Stimulated activated CD4-positive, alpha-beta T cell treated with anti-CD3 and anti-CD28 coated beads, Interleukin-2, amount 100 ng/mL, for 4 hours (primary cell): ENCODE data around the gene FCER1A.
"Not testable (repeated sequence)": the region's sequence is repeated elsewhere in the genome, so short reads cannot be mapped to it uniquely, and the experiment has no call there.

Experiments used
- DNase-seq: peaks from one replicate; pipeline ENCODE4 v3.0.0-alpha.2; 2020; ENCODE audit warnings: low read depth

The FCER1A gene

GRCh38 chr1:159302095-159302494 is at the start of gene FCER1A:
FCER1A (plus strand) TSS chr1:159302336; CDS start chr1:159302365, 29 bp downstream.
- no peak for DNase-seq

DNA sequence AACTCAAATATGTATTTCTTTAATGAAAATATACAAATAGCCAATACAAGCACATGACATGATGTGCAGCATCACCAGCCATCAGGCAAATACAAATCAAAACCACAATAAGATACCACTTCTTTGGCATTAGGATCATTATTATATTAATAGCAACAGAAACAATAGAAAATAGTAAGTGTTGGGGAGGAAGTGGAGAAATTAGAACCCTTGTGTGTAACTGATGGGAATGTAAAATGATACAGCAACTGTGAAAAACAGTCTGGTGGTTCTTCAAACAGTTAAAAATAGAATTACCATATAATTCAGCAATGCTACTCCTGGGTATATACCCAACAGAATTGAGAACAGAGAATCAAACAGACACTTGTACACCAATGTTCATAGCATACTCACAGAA is 40.8 kb upstream of the FCER1A start:
- DNase-seq: no peak

GRCh38 chr1:159261721-159262494 is 40.2 kb upstream of the FCER1A start:
- no peak for DNase-seq

DNA sequence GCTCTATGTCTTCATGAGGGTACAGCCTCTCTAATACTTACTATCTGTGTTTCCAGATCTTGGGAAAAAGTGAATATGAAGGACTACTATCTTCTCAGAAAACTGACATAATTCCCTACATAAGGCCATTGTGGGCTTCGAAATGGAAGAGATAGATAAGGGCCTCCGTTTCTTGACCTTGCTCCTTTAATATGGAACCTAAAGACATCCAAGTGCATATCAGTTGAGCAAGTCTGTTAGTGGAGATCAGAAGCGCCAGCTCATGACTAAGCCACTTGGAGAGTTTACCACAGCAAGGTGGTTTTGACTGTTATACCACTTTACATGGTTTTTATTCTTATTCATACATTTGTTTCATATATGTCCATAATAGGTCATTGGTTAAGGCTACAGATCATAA is 35.3 kb upstream of the FCER1A start:
- no peak for DNase-seq

GRCh38 chr1:159274631-159275030 is 27.5 kb upstream of the FCER1A start:
- DNase-seq: no peak

DNA sequence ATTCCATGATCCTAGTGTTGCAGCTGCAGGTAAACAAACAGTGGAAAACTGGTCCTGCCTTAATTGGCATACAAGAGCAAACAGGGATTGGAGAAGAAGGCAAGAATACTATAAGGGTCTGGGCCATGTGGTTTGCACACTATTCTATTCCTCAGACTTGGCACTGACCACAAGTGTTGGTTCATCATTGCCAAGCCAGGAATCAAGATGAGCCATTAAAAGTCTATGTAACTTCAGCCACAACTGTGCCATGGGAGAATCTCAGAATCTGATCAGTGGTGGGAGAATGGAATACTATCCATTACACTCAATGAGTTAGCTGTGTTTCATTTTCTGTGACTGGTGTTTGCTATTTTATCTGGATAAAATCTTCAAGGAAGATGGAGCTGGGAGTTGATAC is 26.2 kb upstream of the FCER1A start:
- no peak for DNase-seq

- DNase-seq: no peak
Observed at GRCh38 chr1:159279773-159280172, 22.4 kb upstream of the FCER1A start.

DNA sequence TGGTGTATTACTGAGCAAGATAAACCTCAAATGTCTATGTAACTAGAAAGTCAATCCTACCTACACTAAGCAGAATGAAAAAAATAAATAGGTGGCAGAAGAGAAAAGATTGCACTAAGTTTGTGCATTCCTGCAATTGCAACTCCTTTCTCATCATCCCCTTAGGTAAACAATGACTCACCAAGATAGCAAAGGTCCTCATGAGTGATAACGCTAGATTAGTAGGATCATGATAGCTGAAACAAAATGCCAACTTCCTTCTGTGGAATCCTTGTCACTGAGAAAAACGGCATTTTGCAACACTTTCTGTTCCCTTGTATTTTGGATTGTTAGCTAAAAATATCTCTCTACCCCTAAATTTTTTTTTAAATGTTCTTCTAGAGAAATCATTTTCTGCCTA is 20.0 kb upstream of the FCER1A start:
- DNase-seq: no peak

DNA sequence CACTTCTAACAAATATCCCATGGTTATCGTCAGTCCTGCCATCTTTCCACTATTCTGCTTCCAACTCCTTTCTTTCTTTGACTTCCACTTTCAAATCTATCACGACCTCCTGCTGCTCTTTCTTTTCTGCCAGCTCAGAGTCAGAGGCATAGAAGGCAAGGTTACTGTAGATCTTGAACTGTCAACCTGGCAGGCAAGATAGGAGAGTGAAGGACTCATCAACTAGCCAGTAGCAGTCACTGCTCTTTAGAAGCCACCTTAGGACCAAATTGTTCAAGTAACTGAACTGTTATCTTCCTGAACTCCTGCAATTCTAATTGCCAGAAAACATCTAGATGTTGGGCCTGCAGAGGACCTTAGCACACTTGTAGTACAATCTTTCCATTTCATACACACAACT is 13.1 kb upstream of the FCER1A start:
- DNase-seq: no peak

DNA sequence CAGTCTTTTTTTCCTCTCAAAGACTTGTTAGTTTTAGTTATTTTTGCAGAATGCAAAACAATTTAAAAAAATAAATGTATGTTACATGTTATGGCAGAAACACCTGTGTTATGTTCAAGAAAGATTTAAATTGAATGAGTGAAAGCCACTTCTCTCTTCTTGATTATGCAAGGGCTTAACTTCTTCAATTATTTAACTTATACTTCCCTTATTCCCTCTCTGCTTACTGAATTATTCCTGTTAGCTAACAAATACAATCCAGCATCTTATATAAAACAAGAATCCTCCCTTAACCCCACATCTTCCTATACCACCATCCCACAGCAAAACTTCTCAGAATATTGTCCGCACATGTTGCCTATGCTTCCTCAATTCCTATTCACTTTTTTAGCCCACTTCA is 10.7 kb upstream of the FCER1A start:
- DNase-seq: no peak

- no peak for DNase-seq
Observed at GRCh38 chr1:159296706-159297375, 5.3 kb upstream of the FCER1A start.

DNA sequence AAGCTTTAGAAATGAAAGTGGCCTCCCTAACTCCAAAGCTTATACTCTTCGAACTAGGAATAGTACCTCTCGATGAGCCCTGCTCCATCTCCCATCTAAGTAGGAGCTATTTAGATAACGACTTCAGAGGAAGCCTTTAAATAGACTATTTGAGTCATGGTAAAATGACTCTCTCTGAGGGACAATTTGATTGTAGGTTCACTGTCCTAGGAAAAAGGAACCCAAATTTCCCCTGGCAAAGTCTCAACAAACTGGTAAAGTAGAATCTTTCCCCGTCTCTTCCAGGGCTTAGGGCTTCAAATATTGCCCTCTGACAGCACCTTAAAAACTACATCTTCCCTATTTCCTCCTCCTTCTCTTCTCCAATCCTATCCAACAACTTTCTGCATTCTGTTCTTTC is 2.0 kb upstream of the FCER1A start:
- DNase-seq: no peak

DNA sequence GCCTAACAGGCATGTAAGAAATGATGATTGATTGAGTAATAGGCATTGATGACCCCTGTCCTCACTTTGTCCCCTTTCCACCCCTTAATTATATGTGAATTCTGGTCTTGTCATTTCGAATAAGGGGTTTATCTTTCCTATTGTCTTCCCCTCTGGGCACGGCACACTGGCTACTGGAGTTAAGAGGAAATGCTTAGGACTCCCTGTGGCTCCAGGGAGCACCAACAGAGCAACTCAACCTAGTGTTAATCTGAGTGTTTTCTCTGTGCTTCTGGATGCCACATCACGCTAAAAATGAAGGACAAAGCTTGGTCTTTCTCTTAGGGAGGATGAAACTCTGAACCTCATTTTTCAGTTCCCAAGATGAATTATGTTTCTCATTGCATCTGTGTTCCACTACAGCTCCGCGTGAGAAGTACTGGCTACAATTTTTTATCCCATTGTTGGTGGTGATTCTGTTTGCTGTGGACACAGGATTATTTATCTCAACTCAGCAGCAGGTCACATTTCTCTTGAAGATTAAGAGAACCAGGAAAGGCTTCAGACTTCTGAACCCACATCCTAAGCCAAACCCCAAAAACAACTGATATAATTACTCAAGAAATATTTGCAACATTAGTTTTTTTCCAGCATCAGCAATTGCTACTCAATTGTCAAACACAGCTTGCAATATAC is 5.3 kb downstream of the FCER1A start:
- DNase-seq: no peak

DNA sequence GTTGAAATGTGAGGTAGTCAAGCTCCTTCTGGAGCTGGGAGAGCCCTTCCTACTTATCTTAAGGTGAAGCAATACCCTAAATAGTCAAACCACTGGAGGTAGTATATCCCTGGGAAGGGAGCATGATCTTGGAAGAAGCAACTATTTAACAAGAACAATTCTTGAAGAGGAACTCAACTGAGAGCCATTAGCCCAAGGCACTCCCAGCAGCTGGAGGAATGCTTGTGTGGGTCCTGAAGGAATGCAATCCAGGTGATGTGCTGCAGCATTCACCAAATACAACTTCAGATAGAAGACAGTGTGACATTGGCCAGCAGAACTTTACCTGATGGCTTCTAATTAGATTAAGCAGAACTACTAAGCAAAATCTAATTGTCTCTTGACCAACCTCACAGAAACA is 9.5 kb downstream of the FCER1A start:
- no peak for DNase-seq

DNA sequence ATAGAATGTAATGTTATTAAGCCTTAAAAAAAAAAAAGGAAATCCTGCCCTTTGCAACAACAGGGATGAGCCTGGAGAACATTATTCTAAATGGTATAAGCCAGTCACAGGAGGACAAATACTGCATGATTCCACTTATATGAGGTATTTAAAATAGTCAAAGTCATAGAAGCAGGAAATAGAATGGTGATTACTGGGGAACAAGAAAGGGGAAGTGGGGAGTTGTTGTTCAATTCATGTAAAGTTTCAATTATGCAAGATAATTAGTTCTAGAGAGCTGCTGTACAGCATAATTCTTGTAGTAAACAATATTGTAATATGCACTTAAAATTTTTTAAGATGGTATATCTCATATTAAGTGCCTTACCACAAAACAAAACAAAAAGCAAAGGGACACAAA is 13.2 kb downstream of the FCER1A start:
- no peak for DNase-seq

- no peak for DNase-seq
Observed at GRCh38 chr1:159318784-159319551, 16.8 kb downstream of the FCER1A start.

DNA sequence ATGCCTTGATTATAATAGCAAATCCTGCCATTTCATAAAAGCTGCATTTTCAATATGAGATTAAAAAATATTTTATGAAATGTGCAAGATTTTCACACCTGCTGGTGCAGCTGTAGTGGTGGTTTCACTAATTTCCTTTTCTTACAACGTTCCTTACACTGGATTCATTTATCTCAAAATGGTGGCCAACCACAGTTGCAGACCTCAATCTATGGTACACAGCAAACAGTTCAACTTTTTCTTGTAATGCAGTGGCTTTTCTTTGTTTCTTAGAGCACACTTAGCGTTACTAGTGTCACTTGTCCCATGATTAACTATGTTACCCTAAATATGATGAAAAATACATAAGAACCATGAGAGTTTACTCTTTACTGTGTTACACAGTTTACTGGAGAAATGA is 32.7 kb downstream of the FCER1A start:
- no peak for DNase-seq

- DNase-seq: no peak
Observed at GRCh38 chr1:159338018-159338417, 35.9 kb downstream of the FCER1A start.

- no peak for DNase-seq
Observed at GRCh38 chr1:159339536-159339935, 37.4 kb downstream of the FCER1A start.

GRCh38 chr1:159341736-159342135 is 39.6 kb downstream of the FCER1A start:
- DNase-seq: no peak

- DNase-seq: no peak
Observed at GRCh38 chr1:159342761-159343425, 40.8 kb downstream of the FCER1A start.

DNA sequence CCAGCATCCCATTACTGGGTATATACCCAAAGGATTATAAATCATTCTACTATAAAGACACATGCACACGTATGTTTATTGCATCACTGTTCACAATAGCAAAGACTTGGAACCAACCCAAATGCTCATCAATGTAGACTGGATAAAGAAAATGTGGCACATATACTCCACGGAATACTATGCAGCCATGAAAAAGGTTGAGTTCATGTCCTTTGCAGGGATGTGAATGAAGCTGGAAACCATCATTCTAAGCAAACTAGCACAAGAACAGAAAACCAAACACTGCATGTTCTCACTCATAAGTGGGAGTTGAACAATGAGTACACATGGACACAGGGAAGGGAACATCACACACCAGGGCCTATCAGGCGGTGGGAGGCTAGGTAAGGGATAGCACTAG is 47.2 kb downstream of the FCER1A start:
- not testable (repeated sequence) for DNase-seq
